Neural cell (in vitro differentiated cells): Measurements from ENCODE around the gene OR13C2. TPM values are rescaled to one million over a fixed set of nuclear protein-coding genes. Genes with fewer than 3 reads are reported as not detected.

ENCODE experiments used
- H2AFZ ChIP-seq: fragments of 200-600, 300-800 bp; sonication (generic), shearing (Covaris generic); 2 replicates; pipeline ENCODE4 v1.6.0; 2014; ENCODE audit warnings: low read depth, mild to moderate bottlenecking, antibody characterized with exemption, low read length, moderate library complexity
- H3F3A ChIP-seq: fragments of 200-600 bp; shearing (Covaris generic); 2 replicates; pipeline ENCODE4 v1.6.1; 2016; ENCODE audit warnings: mild to moderate bottlenecking, moderate library complexity, mixed read lengths, antibody characterized with exemption, low read length; ENCODE audit not compliant: insufficient read depth, poor library complexity, severe bottlenecking
- H3K27ac ChIP-seq: fragments of 200-600, 300-800 bp; sonication (generic), shearing (Covaris generic); 2 replicates; pipeline ENCODE4 v1.5.1; 2014; ENCODE audit warnings: mild to moderate bottlenecking, low read length, moderate library complexity
- H3K27me3 ChIP-seq: fragments of 300-800, 200-600 bp; sonication (generic), shearing (Covaris generic); 2 replicates; pipeline ENCODE4 v1.6.0; 2014; ENCODE audit warnings: mild to moderate bottlenecking, low read depth, low read length, moderate library complexity; ENCODE audit not compliant: insufficient read depth
- H3K36me3 ChIP-seq: fragments of 300-800, 200-600 bp; sonication (generic), shearing (Covaris generic); 2 replicates; pipeline ENCODE4 v1.5.1; 2014; ENCODE audit warnings: mild to moderate bottlenecking, antibody characterized with exemption, low read length, moderate library complexity; ENCODE audit not compliant: insufficient read depth
- H3K4me2 ChIP-seq: fragments of 300-800, 200-600 bp; sonication (generic), shearing (Covaris generic); 2 replicates; pipeline ENCODE4 v1.6.0; 2014; ENCODE audit warnings: mild to moderate bottlenecking, low read length
- H3K4me3 ChIP-seq: fragments of 300-800, 200-600 bp; sonication (generic), shearing (Covaris generic); 2 replicates; pipeline ENCODE4 v1.5.1; 2014; ENCODE audit warnings: mild to moderate bottlenecking, low read length, moderate library complexity
- H3K79me2 ChIP-seq: fragments of 200-600 bp; shearing (Covaris generic); replicated peaks from 2 replicates; pipeline ENCODE4 v1.6.0; 2014; ENCODE audit warnings: mild to moderate bottlenecking, low read length, moderate library complexity; ENCODE audit not compliant: insufficient read depth
- H3K9ac ChIP-seq: fragments of 300-800, 200-600 bp; sonication (generic), shearing (Covaris generic); 2 replicates; pipeline ENCODE4 v1.6.1; 2016; ENCODE audit warnings: mild to moderate bottlenecking, low read length, mixed read lengths
- H3K9me2 ChIP-seq: fragments of 200-600 bp; shearing (Covaris generic); 2 replicates; pipeline ENCODE4 v1.6.1; 2016; ENCODE audit warnings: mild to moderate bottlenecking, low read length, mixed read lengths; ENCODE audit not compliant: insufficient read depth
- H3K9me3 ChIP-seq: fragments of 200-600, 300-800 bp; sonication (generic), shearing (Covaris generic); 2 replicates; pipeline ENCODE4 v1.6.1; 2016; ENCODE audit warnings: mild to moderate bottlenecking, mixed run types, low read length, moderate library complexity, mixed read lengths
- H4K20me1 ChIP-seq: fragments of 200-600 bp; shearing (Covaris generic); 2 replicates; pipeline ENCODE4 v1.6.1; 2016; ENCODE audit warnings: mild to moderate bottlenecking, mixed run types; ENCODE audit not compliant: insufficient read depth
- EP300 ChIP-seq: fragments of 450-650 bp; conservative IDR thresholded peaks from 2 replicates; pipeline ENCODE4 v1.6.1; 2014; ENCODE audit warnings: antibody characterized with exemption, mild to moderate bottlenecking, moderate library complexity; ENCODE audit not compliant: poor library complexity, severe bottlenecking
- EZH2 ChIP-seq: fragments of 200-600, 300-800 bp; shearing (Covaris generic), sonication (generic); IDR thresholded peaks from 2 replicates; pipeline ENCODE4 v1.6.1; 2014; ENCODE audit warnings: antibody characterized with exemption, low read length, borderline replicate concordance, mild to moderate bottlenecking; ENCODE audit not compliant: insufficient read depth, poor library complexity, severe bottlenecking
- MXI1 ChIP-seq: fragments of 450-650 bp; conservative IDR thresholded peaks from 2 replicates; pipeline ENCODE4 v1.6.1; 2014; ENCODE audit warnings: antibody characterized with exemption, mild to moderate bottlenecking; ENCODE audit not compliant: poor library complexity, severe bottlenecking
- POLR2AphosphoS5 ChIP-seq: IDR thresholded peaks from 2 replicates; pipeline ENCODE4 v1.6.1; 2012
- RAD21 ChIP-seq: fragments of 450-650 bp; conservative IDR thresholded peaks from 2 replicates; pipeline ENCODE4 v1.6.1; 2014; ENCODE audit warnings: antibody characterized with exemption, mild to moderate bottlenecking, moderate library complexity
- SMC3 ChIP-seq: fragments of 450-650 bp; conservative IDR thresholded peaks from 2 replicates; pipeline ENCODE4 v1.6.1; 2014; ENCODE audit warnings: antibody characterized with exemption, mild to moderate bottlenecking, moderate library complexity; ENCODE audit not compliant: poor library complexity
- TAF1 ChIP-seq: IDR thresholded peaks from 2 replicates; pipeline ENCODE4 v1.6.1; 2012; ENCODE audit warnings: low read depth
- polyA plus RNA-seq: library from polyadenylated mRNA; depleted of rRNA; stranded (reverse); fragments of >200 nt; gene quantifications from 2 replicates; pipeline ENCODE4 v1.2.3, GENCODE V29; 2014
- TF ChIP-seq, protein P1 (sequence below): fragments of 450-650 bp; IDR thresholded peaks from 2 replicates; pipeline ENCODE4 v1.5.1; 2014; ENCODE audit warnings: antibody characterized with exemption, mild to moderate bottlenecking, moderate library complexity; ENCODE audit not compliant: poor library complexity, severe bottlenecking
- TF ChIP-seq, protein P2 (sequence below): IDR thresholded peaks from 2 replicates; pipeline ENCODE4 v1.6.1; 2012; ENCODE audit warnings: borderline replicate concordance

Gene OR13C2
- polyA plus RNA-seq, 1 donor from 2014 or later: not detected

DNA sequence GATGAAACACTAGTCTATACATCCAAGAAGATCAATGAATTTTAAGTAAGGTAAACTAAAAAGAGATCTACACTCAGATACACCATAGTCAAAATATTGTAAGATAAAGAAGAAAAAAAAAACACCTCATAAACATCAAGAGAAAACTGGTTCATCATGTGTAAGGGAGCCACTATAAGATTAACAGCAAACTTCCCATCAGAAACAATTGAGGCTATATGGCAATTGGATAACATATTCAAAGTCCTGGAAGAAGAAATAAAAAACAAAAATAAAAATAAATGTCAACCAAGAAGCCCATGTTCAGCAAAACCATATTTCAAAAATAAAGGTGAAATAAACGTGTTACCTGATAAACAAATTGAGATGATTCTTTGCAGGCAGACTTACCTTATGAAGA lies 32.8 kb downstream of the OR13C2 start:
- Histone ChIP-seq H3K4me3 (no peak overlapping the region), H3K79me2 (no peaks in the 10 kb centered on the region), H3K9ac (no peak overlapping the region), H4K20me1 (no peaks in the 10 kb centered on the region), H3K4me2 (no peak overlapping the region), H3K27ac (no peak overlapping the region), H3K9me3 (no peaks in the 10 kb centered on the region), H3K36me3 (no peaks in the 10 kb centered on the region), H3K9me2 (no peaks in the 10 kb centered on the region), H3K27me3 (no peaks in the 10 kb centered on the region), H3F3A (no peaks in the 10 kb centered on the region), H2AFZ (no peak overlapping the region)
- TF ChIP-seq EZH2: no peak
- TF ChIP-seq, protein P1, sequence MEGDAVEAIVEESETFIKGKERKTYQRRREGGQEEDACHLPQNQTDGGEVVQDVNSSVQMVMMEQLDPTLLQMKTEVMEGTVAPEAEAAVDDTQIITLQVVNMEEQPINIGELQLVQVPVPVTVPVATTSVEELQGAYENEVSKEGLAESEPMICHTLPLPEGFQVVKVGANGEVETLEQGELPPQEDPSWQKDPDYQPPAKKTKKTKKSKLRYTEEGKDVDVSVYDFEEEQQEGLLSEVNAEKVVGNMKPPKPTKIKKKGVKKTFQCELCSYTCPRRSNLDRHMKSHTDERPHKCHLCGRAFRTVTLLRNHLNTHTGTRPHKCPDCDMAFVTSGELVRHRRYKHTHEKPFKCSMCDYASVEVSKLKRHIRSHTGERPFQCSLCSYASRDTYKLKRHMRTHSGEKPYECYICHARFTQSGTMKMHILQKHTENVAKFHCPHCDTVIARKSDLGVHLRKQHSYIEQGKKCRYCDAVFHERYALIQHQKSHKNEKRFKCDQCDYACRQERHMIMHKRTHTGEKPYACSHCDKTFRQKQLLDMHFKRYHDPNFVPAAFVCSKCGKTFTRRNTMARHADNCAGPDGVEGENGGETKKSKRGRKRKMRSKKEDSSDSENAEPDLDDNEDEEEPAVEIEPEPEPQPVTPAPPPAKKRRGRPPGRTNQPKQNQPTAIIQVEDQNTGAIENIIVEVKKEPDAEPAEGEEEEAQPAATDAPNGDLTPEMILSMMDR: no peak
- no peak for TF ChIP-seq MXI1
- TF ChIP-seq, protein P2, sequence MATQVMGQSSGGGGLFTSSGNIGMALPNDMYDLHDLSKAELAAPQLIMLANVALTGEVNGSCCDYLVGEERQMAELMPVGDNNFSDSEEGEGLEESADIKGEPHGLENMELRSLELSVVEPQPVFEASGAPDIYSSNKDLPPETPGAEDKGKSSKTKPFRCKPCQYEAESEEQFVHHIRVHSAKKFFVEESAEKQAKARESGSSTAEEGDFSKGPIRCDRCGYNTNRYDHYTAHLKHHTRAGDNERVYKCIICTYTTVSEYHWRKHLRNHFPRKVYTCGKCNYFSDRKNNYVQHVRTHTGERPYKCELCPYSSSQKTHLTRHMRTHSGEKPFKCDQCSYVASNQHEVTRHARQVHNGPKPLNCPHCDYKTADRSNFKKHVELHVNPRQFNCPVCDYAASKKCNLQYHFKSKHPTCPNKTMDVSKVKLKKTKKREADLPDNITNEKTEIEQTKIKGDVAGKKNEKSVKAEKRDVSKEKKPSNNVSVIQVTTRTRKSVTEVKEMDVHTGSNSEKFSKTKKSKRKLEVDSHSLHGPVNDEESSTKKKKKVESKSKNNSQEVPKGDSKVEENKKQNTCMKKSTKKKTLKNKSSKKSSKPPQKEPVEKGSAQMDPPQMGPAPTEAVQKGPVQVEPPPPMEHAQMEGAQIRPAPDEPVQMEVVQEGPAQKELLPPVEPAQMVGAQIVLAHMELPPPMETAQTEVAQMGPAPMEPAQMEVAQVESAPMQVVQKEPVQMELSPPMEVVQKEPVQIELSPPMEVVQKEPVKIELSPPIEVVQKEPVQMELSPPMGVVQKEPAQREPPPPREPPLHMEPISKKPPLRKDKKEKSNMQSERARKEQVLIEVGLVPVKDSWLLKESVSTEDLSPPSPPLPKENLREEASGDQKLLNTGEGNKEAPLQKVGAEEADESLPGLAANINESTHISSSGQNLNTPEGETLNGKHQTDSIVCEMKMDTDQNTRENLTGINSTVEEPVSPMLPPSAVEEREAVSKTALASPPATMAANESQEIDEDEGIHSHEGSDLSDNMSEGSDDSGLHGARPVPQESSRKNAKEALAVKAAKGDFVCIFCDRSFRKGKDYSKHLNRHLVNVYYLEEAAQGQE: no peak
- TF ChIP-seq POLR2AphosphoS5: no peak
- TF ChIP-seq EP300: no peak
- no peak for TF ChIP-seq TAF1
- no peak for TF ChIP-seq SMC3
- TF ChIP-seq RAD21: no peak

DNA sequence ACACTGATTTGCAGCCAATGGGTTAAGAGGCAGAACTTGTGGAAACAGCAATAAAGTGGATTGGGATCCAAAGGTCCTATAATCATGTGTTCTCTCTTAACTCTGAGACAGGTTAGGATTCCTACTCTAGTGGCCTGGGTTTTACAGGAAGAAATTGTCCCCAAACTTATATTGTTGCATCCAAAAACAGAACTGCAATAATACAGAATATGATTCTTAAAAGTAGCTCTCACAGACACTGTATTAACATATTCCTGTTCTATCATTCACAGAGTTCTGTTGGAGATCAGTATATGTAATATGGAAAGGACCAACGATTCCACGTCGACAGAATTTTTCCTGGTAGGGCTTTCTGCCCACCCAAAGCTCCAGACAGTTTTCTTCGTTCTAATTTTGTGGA lies 36.6 kb downstream of the OR13C2 start, which contains the start of gene OR13C8:
OR13C8 (plus strand) TSS at position 301 of the 400 bp plus-strand sequence; CDS start at position 301, 0 bp downstream.
- H3K9me3 ChIP-seq: no peaks in the 10 kb centered on the region

More for the DNA sequence above, 36.6 kb downstream of the OR13C2 start, which contains the start of gene OR13C8:
- Histone ChIP-seq H3F3A (no peaks in the 10 kb centered on the region), H3K79me2 (no peaks in the 10 kb centered on the region), H4K20me1 (no peaks in the 10 kb centered on the region), H2AFZ (no peak within 1 kb of the TSS), H3K4me2 (no peak within 1 kb of the TSS), H3K4me3 (no peak within 1 kb of the TSS), H3K9ac (no peak within 1 kb of the TSS), H3K9me2 (no peaks in the 10 kb centered on the region), H3K36me3 (no peaks in the 10 kb centered on the region), H3K27ac (no peak within 1 kb of the TSS), H3K27me3 (no peaks in the 10 kb centered on the region)
- TF ChIP-seq EZH2 (no peak), POLR2AphosphoS5 (no peak), SMC3 (no peak), EP300 (no peak), TAF1 (no peak), MXI1 (no peak), RAD21 (no peak)
- TF ChIP-seq, protein P2: no peak
- TF ChIP-seq, protein P1: no peak
